ENCODE results near the gene DRAP1. TPM values are rescaled to one million over a fixed set of nuclear protein-coding genes. Genes with fewer than 3 reads are reported as not detected.
A peak's percentile ranks its signal among the peaks of the same experiment; 100 is the strongest.

The DRAP1 gene
- total RNA-seq, 1 experiment from 2014 or later, result 122 TPM

- H3K4me1 ChIP-seq (ENCODE audit: insufficient read depth, low read length, poor library complexity, severe bottlenecking), result peaks cover 33% of the 10 kb centered on the region
Measured at GRCh38 chr11:65887723-65888162, 31.5 kb upstream of the DRAP1 start.

GRCh38 chr11:65888163-65888814, 30.9 kb upstream of the DRAP1 start, which contains the start of gene FIBP:
Gene FIBP (minus strand): TSS chr11:65888471. CDS start chr11:65888418, 53 bp downstream.
- DNase-seq (ENCODE audit: low spot score), result peak; percentile 100
- Histone ChIP-seq H3K9me3 (ENCODE audit: low read depth, low read length, poor library complexity, severe bottlenecking) (no peaks in the 10 kb centered on the region), H3K4me3 (ENCODE audit: low read depth, low read length, poor library complexity, severe bottlenecking) (peak within 1 kb of the TSS; percentile 72), H3K36me3 (ENCODE audit: insufficient read depth, low read length, poor library complexity, severe bottlenecking) (peaks cover 38% of the 10 kb centered on the region), H3K4me1 (ENCODE audit: insufficient read depth, low read length, poor library complexity, severe bottlenecking) (peaks cover 39% of the 10 kb centered on the region), H3K27me3 (replicated peaks; ENCODE audit: insufficient read depth, low read depth, low read length, poor library complexity) (no peaks in the 10 kb centered on the region), H3K27ac (ENCODE audit: low read depth, low read length, poor library complexity, severe bottlenecking) (peak within 1 kb of the TSS; percentile 85)
- no peak for TF ChIP-seq EZH2 (IDR thresholded peaks at IDR 0.05; ENCODE audit: borderline replicate concordance, low read depth, low read length, poor library complexity, severe bottlenecking)
- TF ChIP-seq CTCF (conservative IDR thresholded peaks at IDR 0.05; ENCODE audit: low read depth, low read length), result peak; percentile 97
- intact Hi-C loops (cut with micrococcal nuclease; ENCODE audit: unreplicated experiment), result loop anchor here (1.0 kb wide), 1 partner anchor 30 kb away; the partner anchor contains the start of gene CFL1
- POLR2A ChIA-PET (ENCODE audit: low non-redundant PET), result interaction anchor here (0.5 to 0.7 kb wide), 6 partner anchors 10 to 1456 kb away, joined by 3 to 11 read pairs (median 6); no protein-coding TSS in a partner anchor
- BruUV-seq (replicated peaks), result no TSS peak
- CTCF ChIA-PET, result interaction anchor here (0.5 to 2.4 kb wide), 39 partner anchors 10 to 1740 kb away, joined by 3 to 65 read pairs (median 5); partner anchors contain the start of genes DPF2, EFEMP2, FOSL1 and KAT5

More at GRCh38 chr11:65887723-65888162, 31.5 kb upstream of the DRAP1 start:
- DNase-seq (ENCODE audit: low spot score), result no peak
- intact Hi-C loops (cut with micrococcal nuclease; ENCODE audit: unreplicated experiment), result loop anchor here (1.0 kb wide), 1 partner anchor 29 kb away; the partner anchor contains the start of gene CFL1
- BruUV-seq (replicated peaks), result TSS peak; percentile 49
- Histone ChIP-seq H3K4me3 (ENCODE audit: low read depth, low read length, poor library complexity, severe bottlenecking) (peak overlapping the region; percentile 72), H3K27ac (ENCODE audit: low read depth, low read length, poor library complexity, severe bottlenecking) (peak overlapping the region; percentile 85), H3K9me3 (ENCODE audit: low read depth, low read length, poor library complexity, severe bottlenecking) (no peaks in the 10 kb centered on the region), H3K36me3 (ENCODE audit: insufficient read depth, low read length, poor library complexity, severe bottlenecking) (peaks cover 43% of the 10 kb centered on the region), H3K27me3 (replicated peaks; ENCODE audit: insufficient read depth, low read depth, low read length, poor library complexity) (no peaks in the 10 kb centered on the region)
- ChIA-PET CTCF (interaction anchor here (0.5 to 2.4 kb wide), 36 partner anchors 9 to 1740 kb away, joined by 3 to 65 read pairs (median 6); partner anchors contain the start of genes DPF2, EFEMP2, FOSL1 and KAT5), POLR2A (ENCODE audit: low non-redundant PET) (interaction anchor here (0.6 to 0.7 kb wide), 4 partner anchors 28 to 1456 kb away, joined by 5 to 11 read pairs (median 8); no protein-coding TSS in a partner anchor)
- TF ChIP-seq EZH2 (IDR thresholded peaks at IDR 0.05; ENCODE audit: borderline replicate concordance, low read depth, low read length, poor library complexity, severe bottlenecking), result no peak
- no peak for TF ChIP-seq CTCF (conservative IDR thresholded peaks at IDR 0.05; ENCODE audit: low read depth, low read length)

GRCh38 chr11:65890324-65891218, 28.7 kb upstream of the DRAP1 start, which contains the start of gene CCDC85B:
Gene CCDC85B (plus strand): TSS chr11:65890673. CDS start chr11:65890784, 111 bp downstream.
- no peaks in the 10 kb centered on the region for H3K9me3 ChIP-seq (ENCODE audit: low read depth, low read length, poor library complexity, severe bottlenecking)
- H3K27me3 ChIP-seq (replicated peaks; ENCODE audit: insufficient read depth, low read depth, low read length, poor library complexity), result no peaks in the 10 kb centered on the region
- BruUV-seq (replicated peaks), result no TSS peak
- peak within 1 kb of the TSS; percentile 88 for H3K27ac ChIP-seq (ENCODE audit: low read depth, low read length, poor library complexity, severe bottlenecking)
- POLR2A ChIA-PET (ENCODE audit: low non-redundant PET), result interaction anchor here (2.2 kb wide), 1 partner anchor 31 kb away, joined by 6 read pairs; the partner anchor contains the start of gene MUS81
- H3K36me3 ChIP-seq (ENCODE audit: insufficient read depth, low read length, poor library complexity, severe bottlenecking), result peaks cover 16% of the 10 kb centered on the region
- CTCF ChIA-PET, result interaction anchor here (0.6 to 2.4 kb wide), 9 partner anchors 8 to 185 kb away, joined by 3 to 22 read pairs (median 4); partner anchors contain the start of genes EFEMP2 and MUS81
- intact Hi-C loops (cut with micrococcal nuclease; ENCODE audit: unreplicated experiment), result no loop called here
- H3K4me3 ChIP-seq (ENCODE audit: low read depth, low read length, poor library complexity, severe bottlenecking), result peak within 1 kb of the TSS; percentile 87
- DNase-seq (ENCODE audit: low spot score), result peak; percentile 98
- TF ChIP-seq CTCF (conservative IDR thresholded peaks at IDR 0.05; ENCODE audit: low read depth, low read length), result peak; percentile 33; the same call in 1 of the 2 replicates
- no peak for TF ChIP-seq EZH2 (IDR thresholded peaks at IDR 0.05; ENCODE audit: borderline replicate concordance, low read depth, low read length, poor library complexity, severe bottlenecking)
- H3K4me1 ChIP-seq (ENCODE audit: insufficient read depth, low read length, poor library complexity, severe bottlenecking), result peaks cover 45% of the 10 kb centered on the region
